Measurements from ENCODE around the gene LTBP1. TPM values are rescaled to one million over a fixed set of nuclear protein-coding genes. Genes with fewer than 3 reads are reported as not detected.

Gene LTBP1
- total RNA-seq, 1 experiment from 2014 or later = 19.6 TPM

DNA sequence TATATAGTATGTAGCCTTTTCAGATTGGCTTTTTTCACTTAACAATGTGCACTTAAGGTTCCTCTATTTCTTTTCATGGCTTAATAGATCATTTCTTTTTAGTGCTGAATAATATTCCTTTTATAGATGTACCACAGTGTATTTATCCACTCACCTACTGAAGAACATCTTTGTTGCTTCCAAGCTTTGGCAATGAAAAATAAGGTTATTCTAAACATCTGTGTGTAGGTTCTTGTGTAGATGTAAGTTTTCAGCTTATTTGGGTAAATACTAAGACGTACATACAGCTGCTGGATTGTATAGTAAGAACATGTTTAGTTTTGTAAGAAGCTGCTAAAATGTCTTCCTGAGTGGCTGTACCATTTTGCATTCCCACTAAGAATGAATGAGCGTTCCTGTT, 461.4 kb downstream of the LTBP1 start:
- no peaks in the 10 kb centered on the region for H3K36me3 ChIP-seq (replicated peaks; ENCODE audit: control insufficient read depth, insufficient read depth, low read length)
- H3K4me3 ChIP-seq (ENCODE audit: insufficient read depth, low read depth, low read length) = no peak overlapping the region
- no peaks in the 10 kb centered on the region for H3K27me3 ChIP-seq (ENCODE audit: control insufficient read depth, insufficient read depth, low read length)
- DNase-seq = no peak

DNA sequence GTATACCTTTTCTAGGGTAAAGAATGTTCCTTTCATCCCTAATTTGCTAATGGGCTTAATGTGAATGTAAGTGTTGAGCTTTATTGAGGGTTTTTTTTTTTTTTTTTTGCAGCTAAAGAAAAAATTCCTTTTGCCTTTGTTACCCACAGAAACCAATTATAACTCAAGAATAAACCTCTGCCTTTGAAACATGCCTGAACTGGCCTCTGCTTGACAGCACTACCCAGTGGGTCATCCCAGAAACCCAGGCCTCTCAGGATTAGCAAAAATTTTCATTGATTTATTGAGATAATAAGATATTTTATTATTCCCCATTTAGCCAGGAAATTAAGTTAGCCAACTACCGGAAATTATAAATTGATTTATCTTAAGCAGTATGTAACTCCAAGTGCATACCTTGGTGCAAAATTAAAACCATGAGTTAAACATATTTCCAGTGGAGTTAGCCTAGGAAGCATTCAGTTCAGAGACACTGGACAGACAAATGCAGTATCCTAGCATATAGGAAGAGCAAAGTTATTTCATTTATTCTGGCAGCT, 462.7 kb downstream of the LTBP1 start:
- no peak for DNase-seq
- H3K4me3 ChIP-seq (ENCODE audit: insufficient read depth, low read depth, low read length) = no peak overlapping the region
- no peaks in the 10 kb centered on the region for H3K27me3 ChIP-seq (ENCODE audit: control insufficient read depth, insufficient read depth, low read length)
- no peaks in the 10 kb centered on the region for H3K36me3 ChIP-seq (replicated peaks; ENCODE audit: control insufficient read depth, insufficient read depth, low read length)

DNA sequence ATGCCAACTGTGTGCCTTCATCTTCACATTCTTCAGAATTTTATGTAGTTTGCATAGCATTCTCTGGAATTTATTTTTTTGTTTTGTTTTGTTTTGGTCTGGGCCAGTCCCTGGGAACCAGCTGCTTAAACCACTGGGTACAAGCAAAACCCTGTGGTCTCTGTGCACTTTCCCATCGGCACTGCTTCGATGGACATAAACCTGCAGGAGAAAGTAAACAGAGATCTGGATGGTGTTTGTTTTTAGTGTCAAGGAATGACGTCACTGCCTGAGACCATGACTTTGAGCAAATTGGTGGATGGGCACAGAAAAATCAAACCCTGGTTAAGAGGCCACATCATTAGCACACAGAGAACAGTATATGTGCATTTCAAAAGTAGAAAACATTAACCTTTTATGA, 465.0 kb downstream of the LTBP1 start:
- no peak overlapping the region for H3K4me3 ChIP-seq (ENCODE audit: insufficient read depth, low read depth, low read length)
- no peaks in the 10 kb centered on the region for H3K36me3 ChIP-seq (replicated peaks; ENCODE audit: control insufficient read depth, insufficient read depth, low read length)
- H3K27me3 ChIP-seq (ENCODE audit: control insufficient read depth, insufficient read depth, low read length) = no peaks in the 10 kb centered on the region
- DNase-seq = no peak

DNA sequence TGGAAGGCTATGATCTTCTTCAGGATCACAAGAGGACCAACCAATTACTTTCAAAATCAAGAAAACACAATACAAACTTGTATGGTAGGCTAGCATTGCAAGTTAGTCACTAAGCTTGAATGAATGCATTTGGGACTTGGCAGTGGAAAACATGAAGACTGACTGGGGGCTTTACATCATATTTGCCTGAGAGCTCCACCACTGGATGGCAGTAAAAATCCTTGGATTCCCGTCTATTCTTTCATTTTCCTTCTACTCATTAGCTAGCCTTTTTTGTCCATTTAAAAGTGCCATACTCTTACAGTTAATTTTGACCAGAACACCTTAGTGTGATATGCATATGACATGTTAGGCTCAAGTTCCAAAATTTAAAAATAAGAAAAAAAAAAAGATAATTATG, 466.2 kb downstream of the LTBP1 start:
- H3K27me3 ChIP-seq (ENCODE audit: control insufficient read depth, insufficient read depth, low read length) = no peaks in the 10 kb centered on the region
- H3K4me3 ChIP-seq (ENCODE audit: insufficient read depth, low read depth, low read length) = no peak overlapping the region
- H3K36me3 ChIP-seq (replicated peaks; ENCODE audit: control insufficient read depth, insufficient read depth, low read length) = no peaks in the 10 kb centered on the region
- peak; percentile 54 for DNase-seq

DNA sequence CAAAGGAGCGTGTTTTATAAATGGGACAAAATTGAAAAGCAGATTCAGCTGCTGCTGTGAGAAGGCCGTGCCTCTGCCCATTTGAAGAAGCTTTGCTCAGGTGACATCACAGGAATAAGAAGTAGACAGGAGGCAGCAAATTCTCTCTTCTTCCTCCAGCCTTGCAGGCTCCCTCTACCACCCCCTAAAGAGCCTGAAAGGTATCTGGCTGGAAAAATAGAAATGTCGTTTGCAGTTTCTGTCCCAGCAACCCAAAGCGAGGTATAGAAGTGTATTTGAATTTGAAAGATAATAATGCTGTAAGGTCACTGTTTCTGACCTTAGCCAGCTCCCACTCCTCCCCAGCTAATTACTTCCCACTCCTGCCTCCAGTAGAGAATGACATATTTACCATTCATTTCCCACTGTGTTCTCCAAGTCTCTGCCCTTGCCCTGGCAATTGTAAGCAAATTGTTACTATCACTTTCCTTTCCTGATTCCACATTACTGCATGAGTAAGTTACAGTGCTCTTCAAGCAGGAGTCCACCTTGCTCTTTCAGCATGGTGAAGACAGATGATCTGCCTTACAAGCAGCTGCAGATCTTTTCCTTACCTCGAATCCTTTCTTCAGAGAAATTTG, 472.9 kb downstream of the LTBP1 start:
- Histone ChIP-seq H3K4me3 (ENCODE audit: insufficient read depth, low read depth, low read length) (no peak overlapping the region), H3K36me3 (replicated peaks; ENCODE audit: control insufficient read depth, insufficient read depth, low read length) (no peaks in the 10 kb centered on the region), H3K27me3 (ENCODE audit: control insufficient read depth, insufficient read depth, low read length) (no peaks in the 10 kb centered on the region)
- no peak for DNase-seq

DNA sequence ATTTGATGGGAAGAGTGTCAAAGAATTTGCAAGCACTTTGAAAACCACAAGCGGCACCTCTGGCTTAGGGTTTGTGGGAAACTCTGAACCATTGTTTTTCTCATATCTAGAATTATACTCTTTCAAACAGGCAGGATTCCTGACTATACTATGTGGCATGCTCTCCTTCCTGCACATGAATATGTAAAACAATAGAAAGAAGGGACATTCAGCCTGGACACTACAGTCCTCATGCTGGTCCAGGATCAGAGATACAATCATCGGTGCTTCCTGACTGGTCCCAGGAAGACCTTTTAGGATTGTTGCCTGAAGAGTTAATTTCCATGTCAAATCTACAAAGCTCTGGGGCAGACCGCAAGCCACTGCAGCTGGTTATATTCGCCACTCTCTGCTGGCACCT, 474.0 kb downstream of the LTBP1 start:
- Histone ChIP-seq H3K4me3 (ENCODE audit: insufficient read depth, low read depth, low read length) (no peak overlapping the region), H3K36me3 (replicated peaks; ENCODE audit: control insufficient read depth, insufficient read depth, low read length) (no peaks in the 10 kb centered on the region), H3K27me3 (ENCODE audit: control insufficient read depth, insufficient read depth, low read length) (no peaks in the 10 kb centered on the region)
- DNase-seq = no peak

DNA sequence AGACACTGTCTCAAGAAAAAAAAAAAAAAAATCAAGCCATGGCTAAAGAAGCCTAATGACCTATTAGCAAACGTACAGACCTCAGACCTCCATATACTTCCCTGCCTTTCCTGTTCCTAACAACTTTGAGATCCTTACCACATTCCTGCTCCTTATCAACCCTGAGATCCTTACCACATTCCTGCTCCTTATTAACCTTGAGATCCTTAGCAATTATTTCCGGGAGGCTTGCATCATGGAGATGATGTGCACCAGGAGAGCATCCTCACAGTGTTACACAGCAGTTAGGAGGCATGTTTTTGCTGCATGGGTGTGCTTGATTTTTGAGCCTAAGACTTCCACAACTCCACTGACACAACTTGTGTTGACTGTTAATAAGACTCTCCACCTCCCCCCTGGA, 475.1 kb downstream of the LTBP1 start:
- H3K4me3 ChIP-seq (ENCODE audit: insufficient read depth, low read depth, low read length) = no peak overlapping the region
- DNase-seq = no peak
- H3K36me3 ChIP-seq (replicated peaks; ENCODE audit: control insufficient read depth, insufficient read depth, low read length) = no peaks in the 10 kb centered on the region
- no peaks in the 10 kb centered on the region for H3K27me3 ChIP-seq (ENCODE audit: control insufficient read depth, insufficient read depth, low read length)

DNA sequence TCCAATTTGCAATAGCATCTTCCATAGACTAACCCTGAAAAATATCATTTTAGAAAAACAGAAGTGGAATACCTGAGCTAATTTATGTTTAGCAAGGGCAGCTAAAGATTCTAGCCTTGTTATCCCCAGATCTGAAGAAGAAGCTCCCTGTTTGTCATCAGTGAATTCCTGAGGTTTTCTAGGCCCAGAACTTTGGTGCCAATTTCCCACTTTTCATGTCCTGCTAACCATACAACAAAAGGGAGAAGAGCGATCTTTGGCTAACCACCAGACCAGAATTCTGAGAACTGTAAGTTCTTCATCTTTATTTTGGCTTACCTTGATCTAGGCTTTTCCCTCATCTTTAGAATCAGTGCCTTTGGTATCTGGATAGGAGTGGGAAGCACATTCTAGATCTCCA, 478.4 kb downstream of the LTBP1 start:
- Histone ChIP-seq H3K36me3 (replicated peaks; ENCODE audit: control insufficient read depth, insufficient read depth, low read length) (no peaks in the 10 kb centered on the region), H3K27me3 (ENCODE audit: control insufficient read depth, insufficient read depth, low read length) (no peaks in the 10 kb centered on the region), H3K4me3 (ENCODE audit: insufficient read depth, low read depth, low read length) (no peak overlapping the region)
- no peak for DNase-seq

DNA sequence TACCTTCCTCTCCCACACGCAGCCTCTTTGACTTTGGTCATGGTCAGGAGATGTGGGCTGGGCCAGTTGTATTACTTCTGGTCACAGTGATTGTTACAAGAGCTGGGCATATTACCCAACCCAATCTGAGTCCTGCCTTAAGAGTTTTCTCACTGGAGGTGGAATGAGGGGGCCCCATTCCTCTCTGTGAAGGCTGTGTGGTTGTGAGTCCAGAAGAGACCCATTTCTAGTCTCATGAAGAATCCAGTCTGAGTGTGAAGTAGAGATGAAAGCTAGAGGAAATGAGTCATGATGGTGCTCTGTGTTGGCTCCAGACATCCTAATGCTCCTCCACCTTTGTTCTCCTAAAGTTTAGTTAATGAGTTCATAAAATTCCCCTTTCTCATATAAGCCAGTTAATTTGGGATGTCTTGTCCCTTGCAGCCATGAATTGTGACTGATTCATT, 478.9 kb downstream of the LTBP1 start:
- no peaks in the 10 kb centered on the region for H3K27me3 ChIP-seq (ENCODE audit: control insufficient read depth, insufficient read depth, low read length)
- DNase-seq = no peak
- H3K36me3 ChIP-seq (replicated peaks; ENCODE audit: control insufficient read depth, insufficient read depth, low read length) = no peaks in the 10 kb centered on the region
- no peak overlapping the region for H3K4me3 ChIP-seq (ENCODE audit: insufficient read depth, low read depth, low read length)

DNA sequence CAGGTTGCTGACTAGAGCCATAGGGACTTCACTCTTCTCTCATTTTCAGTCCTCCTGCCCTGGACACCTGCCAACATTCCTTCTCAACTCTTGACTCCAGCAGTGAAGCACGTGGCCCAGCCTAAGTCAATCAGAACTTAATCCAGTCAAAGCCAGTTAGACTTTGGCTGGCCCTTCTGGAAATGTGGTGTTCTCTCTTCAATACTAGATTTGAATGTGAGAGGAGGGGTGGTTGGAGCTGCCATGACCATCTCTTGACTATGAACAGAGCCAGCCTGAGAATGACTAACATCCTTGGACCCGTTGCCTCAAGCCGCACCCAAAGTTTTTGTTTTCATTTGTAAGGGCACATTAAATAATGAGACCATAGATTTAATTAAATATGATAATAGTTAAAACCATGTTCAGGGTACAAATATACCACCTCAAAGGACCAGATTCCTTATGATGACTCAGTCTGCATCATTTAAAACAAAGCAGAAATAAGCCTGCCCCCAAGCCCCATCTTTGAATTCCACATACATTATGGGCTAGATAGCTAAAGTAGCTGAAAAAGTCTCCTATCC, 480.0 kb downstream of the LTBP1 start:
- no peak for DNase-seq
- H3K36me3 ChIP-seq (replicated peaks; ENCODE audit: control insufficient read depth, insufficient read depth, low read length) = no peaks in the 10 kb centered on the region
- no peak overlapping the region for H3K4me3 ChIP-seq (ENCODE audit: insufficient read depth, low read depth, low read length)
- no peaks in the 10 kb centered on the region for H3K27me3 ChIP-seq (ENCODE audit: control insufficient read depth, insufficient read depth, low read length)

DNA sequence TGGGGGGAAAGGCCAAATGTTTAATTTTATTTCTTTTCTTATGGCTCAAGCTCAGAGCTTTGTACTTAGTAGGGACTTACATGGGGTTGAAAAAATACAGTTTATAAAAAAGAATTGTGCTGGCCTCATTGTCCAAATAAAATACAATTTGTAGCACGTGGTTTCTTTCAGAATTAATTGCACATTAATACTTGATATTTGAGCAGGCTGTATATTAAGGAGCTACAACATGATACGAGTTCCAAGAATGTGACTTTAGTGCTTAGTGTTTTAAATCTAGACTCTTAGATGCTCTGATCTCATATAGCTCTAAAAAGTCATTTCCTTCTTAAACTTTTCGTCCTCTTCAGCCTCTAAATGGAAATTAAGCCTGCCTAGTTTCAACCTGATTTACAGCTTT, 483.3 kb downstream of the LTBP1 start:
- H3K36me3 ChIP-seq (replicated peaks; ENCODE audit: control insufficient read depth, insufficient read depth, low read length) = no peaks in the 10 kb centered on the region
- H3K4me3 ChIP-seq (ENCODE audit: insufficient read depth, low read depth, low read length) = no peak overlapping the region
- no peak for DNase-seq
- no peaks in the 10 kb centered on the region for H3K27me3 ChIP-seq (ENCODE audit: control insufficient read depth, insufficient read depth, low read length)

DNA sequence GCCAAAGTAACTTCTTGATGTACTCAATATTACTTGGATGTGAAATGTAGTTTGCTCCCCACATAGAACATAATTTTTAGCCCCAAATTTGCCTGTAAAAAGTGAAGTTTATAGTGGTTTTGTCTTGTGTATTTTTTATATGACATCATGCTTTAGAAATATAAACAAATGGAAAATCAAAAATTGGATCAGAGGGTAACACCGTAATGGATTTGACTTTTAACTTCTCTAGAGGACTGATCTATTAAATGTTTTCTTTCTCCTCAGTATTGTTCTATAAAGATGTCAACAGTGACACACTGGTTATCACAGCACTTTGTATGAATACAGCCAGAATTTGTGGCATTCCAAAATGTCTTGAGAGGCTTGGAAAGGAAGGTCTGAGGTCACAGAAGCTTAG, 484.1 kb downstream of the LTBP1 start:
- H3K27me3 ChIP-seq (ENCODE audit: control insufficient read depth, insufficient read depth, low read length) = no peaks in the 10 kb centered on the region
- DNase-seq = no peak
- H3K4me3 ChIP-seq (ENCODE audit: insufficient read depth, low read depth, low read length) = no peak overlapping the region

DNA sequence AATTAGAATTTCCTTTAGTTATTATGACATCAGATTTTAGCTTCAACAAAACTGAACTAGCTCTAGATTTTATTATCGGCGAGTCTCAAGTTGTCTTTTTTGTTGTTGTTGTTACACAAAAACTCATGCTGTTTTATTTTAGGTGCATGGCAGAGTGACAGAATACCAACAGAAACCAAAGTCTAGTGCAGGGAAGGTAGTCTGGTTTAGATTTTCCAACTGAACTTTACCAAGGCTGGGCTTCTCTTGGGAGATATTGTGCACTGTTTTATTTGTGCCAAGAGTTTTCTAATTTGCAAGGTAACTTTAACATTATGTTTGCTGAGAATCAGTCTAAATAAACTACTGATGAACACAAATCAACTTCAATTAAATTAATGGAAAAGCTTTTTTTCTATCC, 486.1 kb downstream of the LTBP1 start:
- no peaks in the 10 kb centered on the region for H3K27me3 ChIP-seq (ENCODE audit: control insufficient read depth, insufficient read depth, low read length)
- no peak for DNase-seq
- no peaks in the 10 kb centered on the region for H3K36me3 ChIP-seq (replicated peaks; ENCODE audit: control insufficient read depth, insufficient read depth, low read length)
- H3K4me3 ChIP-seq (ENCODE audit: insufficient read depth, low read depth, low read length) = no peak overlapping the region

More for the DNA sequence above, 484.1 kb downstream of the LTBP1 start:
- H3K36me3 ChIP-seq (replicated peaks; ENCODE audit: control insufficient read depth, insufficient read depth, low read length) = no peaks in the 10 kb centered on the region

DNA sequence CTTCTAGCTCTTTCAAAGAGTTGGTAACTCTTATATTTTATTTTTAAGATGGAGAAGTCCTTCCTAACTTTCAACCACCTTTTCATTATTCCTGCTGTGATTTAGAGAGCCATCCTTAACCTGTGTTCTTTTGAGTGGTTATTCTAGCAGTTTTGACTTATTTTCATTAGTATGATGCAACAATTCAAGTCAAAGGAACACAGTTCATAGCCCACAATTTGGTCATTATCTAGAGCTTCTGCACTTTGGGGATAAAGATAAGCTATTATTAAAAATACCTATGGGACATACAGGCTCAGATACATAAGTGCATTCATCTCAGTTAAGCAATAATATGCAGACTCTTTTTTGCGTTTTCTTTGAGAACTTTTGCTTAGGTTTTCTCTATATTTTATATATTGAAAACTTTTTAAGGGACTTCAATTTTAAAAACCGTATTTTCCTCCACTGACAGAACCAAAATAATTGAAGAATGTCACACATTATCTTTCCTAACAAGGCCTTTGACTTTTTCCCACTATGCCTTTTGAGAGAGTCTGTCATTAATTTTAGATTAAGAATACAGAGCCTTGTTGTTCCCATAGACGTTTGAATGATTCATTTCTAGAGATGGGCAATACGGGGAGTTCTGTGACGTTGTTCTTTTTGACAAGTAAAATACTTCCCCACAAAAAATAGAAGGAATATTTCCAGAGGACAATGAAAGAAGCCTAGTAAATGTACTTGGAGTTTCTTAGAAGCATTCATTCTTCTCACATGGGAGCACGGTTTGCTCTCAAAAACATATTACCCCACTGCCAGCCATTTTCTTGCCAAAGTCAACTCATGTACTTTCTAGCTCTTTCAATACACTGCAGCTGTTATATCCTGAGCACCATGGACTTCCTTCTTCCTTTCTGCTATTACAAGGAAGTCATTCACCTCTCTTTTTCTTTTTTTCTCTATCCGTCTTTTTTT, 486.8 kb downstream of the LTBP1 start:
- DNase-seq = no peak
- H3K4me3 ChIP-seq (ENCODE audit: insufficient read depth, low read depth, low read length) = no peak overlapping the region
- no peaks in the 10 kb centered on the region for H3K36me3 ChIP-seq (replicated peaks; ENCODE audit: control insufficient read depth, insufficient read depth, low read length)

DNA sequence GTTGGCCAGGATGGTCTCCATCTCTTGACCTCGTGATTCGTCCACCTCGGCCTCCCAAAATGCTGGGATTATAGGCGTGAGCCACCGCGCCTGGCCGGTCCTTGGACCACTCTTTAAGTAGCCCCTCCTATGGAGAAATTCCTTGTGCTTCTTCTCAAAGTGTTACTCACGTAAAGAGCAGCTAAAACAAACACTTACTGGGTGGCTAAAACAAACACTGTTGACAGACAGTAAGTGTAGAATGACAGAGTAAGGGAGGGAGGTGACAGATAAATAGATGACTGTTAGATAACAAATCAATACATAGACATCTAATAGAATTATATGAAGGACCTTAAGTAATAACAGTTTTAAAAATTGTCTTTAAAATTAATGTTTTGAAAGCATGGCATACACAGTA, 488.8 kb downstream of the LTBP1 start:
- H3K4me3 ChIP-seq (ENCODE audit: insufficient read depth, low read depth, low read length) = no peak overlapping the region
- H3K36me3 ChIP-seq (replicated peaks; ENCODE audit: control insufficient read depth, insufficient read depth, low read length) = no peaks in the 10 kb centered on the region
- no peaks in the 10 kb centered on the region for H3K27me3 ChIP-seq (ENCODE audit: control insufficient read depth, insufficient read depth, low read length)
- DNase-seq = no peak

More for the DNA sequence above, 486.8 kb downstream of the LTBP1 start:
- no peaks in the 10 kb centered on the region for H3K27me3 ChIP-seq (ENCODE audit: control insufficient read depth, insufficient read depth, low read length)
